ENCODE data around the gene RBMXL2. TPM values are rescaled to one million over a fixed set of nuclear protein-coding genes. Genes with fewer than 3 reads are reported as not detected.

The RBMXL2 gene
- total RNA-seq, 1 donor: not detected

DNA sequence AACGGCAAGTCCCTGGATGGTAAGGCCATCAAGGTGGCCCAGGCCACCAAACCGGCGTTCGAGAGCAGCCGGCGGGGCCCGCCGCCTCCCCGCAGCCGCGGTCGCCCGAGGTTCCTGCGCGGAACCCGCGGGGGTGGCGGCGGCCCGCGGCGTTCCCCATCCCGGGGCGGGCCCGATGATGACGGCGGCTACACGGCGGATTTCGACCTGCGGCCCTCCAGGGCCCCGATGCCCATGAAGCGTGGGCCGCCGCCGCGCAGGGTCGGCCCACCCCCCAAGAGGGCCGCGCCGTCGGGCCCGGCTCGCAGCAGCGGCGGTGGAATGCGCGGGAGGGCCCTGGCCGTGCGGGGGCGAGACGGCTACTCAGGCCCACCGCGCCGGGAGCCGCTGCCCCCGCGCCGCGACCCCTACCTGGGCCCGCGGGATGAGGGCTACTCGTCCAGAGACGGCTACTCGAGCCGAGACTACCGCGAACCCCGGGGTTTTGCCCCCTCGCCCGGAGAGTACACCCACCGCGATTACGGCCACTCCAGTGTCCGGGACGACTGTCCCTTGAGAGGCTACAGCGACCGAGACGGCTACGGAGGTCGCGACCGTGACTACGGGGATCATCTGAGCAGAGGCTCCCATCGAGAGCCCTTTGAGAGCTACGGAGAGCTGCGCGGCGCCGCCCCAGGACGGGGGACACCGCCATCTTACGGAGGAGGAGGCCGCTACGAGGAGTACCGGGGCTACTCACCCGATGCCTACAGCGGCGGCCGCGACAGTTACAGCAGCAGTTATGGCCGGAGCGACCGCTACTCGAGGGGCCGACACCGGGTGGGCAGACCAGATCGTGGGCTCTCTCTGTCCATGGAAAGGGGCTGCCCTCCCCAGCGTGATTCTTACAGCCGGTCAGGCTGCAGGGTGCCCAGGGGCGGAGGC lies 792 bp downstream of the RBMXL2 start:
- Histone ChIP-seq H3K27ac (ENCODE audit: low read depth, low read length) (no peak overlapping the region), H3K36me3 (ENCODE audit: insufficient read depth, low read length) (no peaks in the 10 kb centered on the region), H3K4me1 (ENCODE audit: insufficient read depth, low read length) (no peaks in the 10 kb centered on the region), H3K9me3 (ENCODE audit: low read depth, low read length) (no peaks in the 10 kb centered on the region), H3K4me2 (ENCODE audit: insufficient read depth, low read length) (no peak overlapping the region), H3K27me3 (ENCODE audit: insufficient read depth, low read length) (no peaks in the 10 kb centered on the region), H3K4me3 (ENCODE audit: insufficient read depth, low read length) (no peak overlapping the region), H3K79me2 (ENCODE audit: insufficient read depth, low read length) (no peaks in the 10 kb centered on the region), H4K20me1 (ENCODE audit: insufficient read depth, low read length) (no peaks in the 10 kb centered on the region), H2AFZ (ENCODE audit: low read length) (no peak overlapping the region)
- TF ChIP-seq, protein P1, sequence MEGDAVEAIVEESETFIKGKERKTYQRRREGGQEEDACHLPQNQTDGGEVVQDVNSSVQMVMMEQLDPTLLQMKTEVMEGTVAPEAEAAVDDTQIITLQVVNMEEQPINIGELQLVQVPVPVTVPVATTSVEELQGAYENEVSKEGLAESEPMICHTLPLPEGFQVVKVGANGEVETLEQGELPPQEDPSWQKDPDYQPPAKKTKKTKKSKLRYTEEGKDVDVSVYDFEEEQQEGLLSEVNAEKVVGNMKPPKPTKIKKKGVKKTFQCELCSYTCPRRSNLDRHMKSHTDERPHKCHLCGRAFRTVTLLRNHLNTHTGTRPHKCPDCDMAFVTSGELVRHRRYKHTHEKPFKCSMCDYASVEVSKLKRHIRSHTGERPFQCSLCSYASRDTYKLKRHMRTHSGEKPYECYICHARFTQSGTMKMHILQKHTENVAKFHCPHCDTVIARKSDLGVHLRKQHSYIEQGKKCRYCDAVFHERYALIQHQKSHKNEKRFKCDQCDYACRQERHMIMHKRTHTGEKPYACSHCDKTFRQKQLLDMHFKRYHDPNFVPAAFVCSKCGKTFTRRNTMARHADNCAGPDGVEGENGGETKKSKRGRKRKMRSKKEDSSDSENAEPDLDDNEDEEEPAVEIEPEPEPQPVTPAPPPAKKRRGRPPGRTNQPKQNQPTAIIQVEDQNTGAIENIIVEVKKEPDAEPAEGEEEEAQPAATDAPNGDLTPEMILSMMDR (IDR thresholded peaks at IDR 0.05; ENCODE audit: extremely low read depth, low read depth, low read length): no peak
- DNase-seq (ENCODE audit: insufficient read length, low spot score, missing footprints): peak; percentile 58

DNA sequence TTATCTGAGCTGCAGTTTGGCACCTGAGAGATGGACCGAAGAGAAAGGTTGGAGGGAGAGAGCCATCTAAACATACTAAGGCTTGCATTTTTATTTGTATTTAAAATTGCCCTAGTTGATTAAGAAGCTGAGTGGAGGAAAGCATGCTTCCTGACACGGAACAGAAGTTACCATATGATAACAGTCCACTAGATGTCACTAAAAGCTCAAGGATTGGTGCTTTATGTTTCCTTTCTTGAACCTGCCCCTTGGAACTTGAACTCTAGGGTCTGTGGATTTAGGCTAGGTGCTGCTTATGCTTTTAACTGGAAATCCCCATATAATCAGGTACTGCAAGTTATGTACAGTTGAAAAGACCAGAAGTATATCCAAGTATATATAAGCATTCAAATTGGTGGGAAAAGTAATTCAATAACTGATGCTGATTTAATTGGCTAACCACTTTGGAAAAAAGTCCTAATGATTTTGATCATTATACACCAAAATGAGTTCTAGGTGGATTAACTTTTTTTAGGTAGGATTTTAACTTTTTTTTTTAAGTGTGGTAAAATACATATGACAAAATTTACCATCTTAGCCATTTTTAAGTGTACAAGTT lies 9.5 kb downstream of the RBMXL2 start:
- no peak for DNase-seq (ENCODE audit: insufficient read length, low spot score, missing footprints)
- no peaks in the 10 kb centered on the region for H3K79me2 ChIP-seq (ENCODE audit: insufficient read depth, low read length)
- H3K4me2 ChIP-seq (ENCODE audit: insufficient read depth, low read length): no peak overlapping the region
- no peak overlapping the region for H2AFZ ChIP-seq (ENCODE audit: low read length)
- TF ChIP-seq, protein P1 (IDR thresholded peaks at IDR 0.05; ENCODE audit: extremely low read depth, low read depth, low read length): peak; percentile 63
- no peaks in the 10 kb centered on the region for H3K27me3 ChIP-seq (ENCODE audit: insufficient read depth, low read length)
- H3K36me3 ChIP-seq (ENCODE audit: insufficient read depth, low read length): no peaks in the 10 kb centered on the region
- H3K4me1 ChIP-seq (ENCODE audit: insufficient read depth, low read length): no peaks in the 10 kb centered on the region
- no peaks in the 10 kb centered on the region for H4K20me1 ChIP-seq (ENCODE audit: insufficient read depth, low read length)
- H3K4me3 ChIP-seq (ENCODE audit: insufficient read depth, low read length): no peak overlapping the region
- H3K9me3 ChIP-seq (ENCODE audit: low read depth, low read length): no peaks in the 10 kb centered on the region
- no peak overlapping the region for H3K27ac ChIP-seq (ENCODE audit: low read depth, low read length)

DNA sequence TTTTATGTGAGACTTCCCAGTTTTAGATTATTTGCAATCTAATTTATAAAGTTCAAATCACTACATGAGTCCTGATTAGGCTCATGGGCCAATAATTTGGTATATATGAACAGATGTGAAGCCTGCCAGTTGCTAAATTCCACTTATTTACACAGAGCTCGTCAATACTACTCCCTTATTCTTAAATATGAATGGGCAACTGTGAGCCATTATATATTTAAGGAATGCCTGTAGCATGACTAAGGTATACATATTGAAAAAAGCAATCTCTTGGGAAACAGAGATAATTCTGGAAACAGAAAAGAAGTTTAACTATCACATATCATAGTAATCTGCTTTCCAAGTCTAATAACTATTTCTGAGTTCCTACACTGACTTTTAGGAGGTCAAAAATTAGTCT lies 27.0 kb downstream of the RBMXL2 start:
- no peak overlapping the region for H3K4me3 ChIP-seq (ENCODE audit: insufficient read depth, low read length)
- no peaks in the 10 kb centered on the region for H3K4me1 ChIP-seq (ENCODE audit: insufficient read depth, low read length)
- TF ChIP-seq, protein P1 (IDR thresholded peaks at IDR 0.05; ENCODE audit: extremely low read depth, low read depth, low read length): no peak
- H3K79me2 ChIP-seq (ENCODE audit: insufficient read depth, low read length): no peaks in the 10 kb centered on the region
- no peak overlapping the region for H3K4me2 ChIP-seq (ENCODE audit: insufficient read depth, low read length)
- no peak overlapping the region for H2AFZ ChIP-seq (ENCODE audit: low read length)
- no peaks in the 10 kb centered on the region for H3K27me3 ChIP-seq (ENCODE audit: insufficient read depth, low read length)
- no peaks in the 10 kb centered on the region for H3K36me3 ChIP-seq (ENCODE audit: insufficient read depth, low read length)
- no peaks in the 10 kb centered on the region for H4K20me1 ChIP-seq (ENCODE audit: insufficient read depth, low read length)
- no peak overlapping the region for H3K27ac ChIP-seq (ENCODE audit: low read depth, low read length)
- no peaks in the 10 kb centered on the region for H3K9me3 ChIP-seq (ENCODE audit: low read depth, low read length)
- DNase-seq (ENCODE audit: insufficient read length, low spot score, missing footprints): no peak

DNA sequence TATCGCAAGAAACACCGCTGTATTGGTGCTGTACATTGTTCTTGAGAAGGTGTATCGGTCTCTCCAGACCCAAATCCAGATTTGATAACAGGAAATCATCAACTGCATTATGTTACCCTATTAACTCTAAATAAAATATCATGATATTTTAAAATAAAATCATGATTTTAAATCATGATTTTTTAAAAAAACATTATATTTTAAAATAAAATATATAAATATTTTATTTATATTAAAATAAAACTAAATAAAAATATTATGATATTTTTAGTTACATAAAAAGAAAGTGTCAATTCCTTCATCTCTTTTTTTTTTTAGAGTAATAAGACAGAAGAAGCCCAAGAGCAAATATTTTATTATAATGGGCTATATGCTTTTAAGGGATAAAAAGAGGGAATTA lies 27.6 kb downstream of the RBMXL2 start:
- Histone ChIP-seq H3K27ac (ENCODE audit: low read depth, low read length) (no peak overlapping the region), H3K36me3 (ENCODE audit: insufficient read depth, low read length) (no peaks in the 10 kb centered on the region), H2AFZ (ENCODE audit: low read length) (no peak overlapping the region), H3K79me2 (ENCODE audit: insufficient read depth, low read length) (no peaks in the 10 kb centered on the region), H4K20me1 (ENCODE audit: insufficient read depth, low read length) (no peaks in the 10 kb centered on the region), H3K27me3 (ENCODE audit: insufficient read depth, low read length) (no peaks in the 10 kb centered on the region), H3K9me3 (ENCODE audit: low read depth, low read length) (no peaks in the 10 kb centered on the region), H3K4me2 (ENCODE audit: insufficient read depth, low read length) (no peak overlapping the region), H3K4me3 (ENCODE audit: insufficient read depth, low read length) (no peak overlapping the region), H3K4me1 (ENCODE audit: insufficient read depth, low read length) (no peaks in the 10 kb centered on the region)
- no peak for DNase-seq (ENCODE audit: insufficient read length, low spot score, missing footprints)
- TF ChIP-seq, protein P1 (IDR thresholded peaks at IDR 0.05; ENCODE audit: extremely low read depth, low read depth, low read length): no peak

Data from osteoblast (primary cell).